ENCODE measurements around the gene C1QTNF8.

DNA sequence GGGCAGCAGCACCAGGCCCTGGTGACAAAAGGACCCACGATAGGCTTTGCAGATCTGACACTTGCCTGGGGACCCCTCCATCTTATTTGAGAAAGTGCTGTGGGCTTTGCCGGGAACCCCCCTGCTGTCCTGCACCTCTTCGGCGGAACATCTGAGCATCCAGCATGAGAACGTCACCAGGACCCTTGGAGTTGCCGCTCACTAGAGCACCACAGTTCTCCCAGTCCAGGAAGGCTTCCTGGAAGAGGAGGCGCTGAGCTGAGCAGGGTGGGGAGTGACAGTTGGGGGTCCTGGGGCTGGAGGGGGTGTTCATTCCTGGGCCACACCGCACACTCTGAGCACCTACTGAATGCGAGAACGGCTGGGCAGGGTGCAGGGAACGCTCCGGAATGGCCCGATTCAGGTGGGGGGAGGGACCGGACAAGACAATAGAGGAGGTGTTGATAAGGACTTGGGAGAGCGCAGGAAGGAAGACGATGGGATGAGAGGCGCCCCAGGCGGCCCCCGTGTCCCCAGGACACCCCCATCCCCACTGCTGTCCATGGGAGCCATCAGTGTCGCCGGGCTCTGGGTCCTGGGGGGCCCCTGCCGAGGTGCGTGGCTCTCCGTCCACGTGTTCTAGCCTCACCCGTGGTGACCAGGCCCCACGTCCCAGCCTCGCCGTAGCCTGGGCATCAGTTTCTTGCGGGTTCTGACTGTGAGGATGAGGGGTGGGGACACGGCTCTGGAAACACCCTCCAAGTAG lies 32.1 kb upstream of the C1QTNF8 start:
- TF ChIP-seq, protein P1, sequence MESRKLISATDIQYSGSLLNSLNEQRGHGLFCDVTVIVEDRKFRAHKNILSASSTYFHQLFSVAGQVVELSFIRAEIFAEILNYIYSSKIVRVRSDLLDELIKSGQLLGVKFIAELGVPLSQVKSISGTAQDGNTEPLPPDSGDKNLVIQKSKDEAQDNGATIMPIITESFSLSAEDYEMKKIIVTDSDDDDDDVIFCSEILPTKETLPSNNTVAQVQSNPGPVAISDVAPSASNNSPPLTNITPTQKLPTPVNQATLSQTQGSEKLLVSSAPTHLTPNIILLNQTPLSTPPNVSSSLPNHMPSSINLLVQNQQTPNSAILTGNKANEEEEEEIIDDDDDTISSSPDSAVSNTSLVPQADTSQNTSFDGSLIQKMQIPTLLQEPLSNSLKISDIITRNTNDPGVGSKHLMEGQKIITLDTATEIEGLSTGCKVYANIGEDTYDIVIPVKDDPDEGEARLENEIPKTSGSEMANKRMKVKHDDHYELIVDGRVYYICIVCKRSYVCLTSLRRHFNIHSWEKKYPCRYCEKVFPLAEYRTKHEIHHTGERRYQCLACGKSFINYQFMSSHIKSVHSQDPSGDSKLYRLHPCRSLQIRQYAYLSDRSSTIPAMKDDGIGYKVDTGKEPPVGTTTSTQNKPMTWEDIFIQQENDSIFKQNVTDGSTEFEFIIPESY (IDR thresholded peaks at IDR 0.05; ENCODE audit: extremely low read depth, insufficient replicate concordance, low read length) = no peak
- TF ChIP-seq EZH2phosphoT487 (IDR thresholded peaks at IDR 0.05; ENCODE audit: borderline replicate concordance) = no peak
- TF ChIP-seq, protein P2, sequence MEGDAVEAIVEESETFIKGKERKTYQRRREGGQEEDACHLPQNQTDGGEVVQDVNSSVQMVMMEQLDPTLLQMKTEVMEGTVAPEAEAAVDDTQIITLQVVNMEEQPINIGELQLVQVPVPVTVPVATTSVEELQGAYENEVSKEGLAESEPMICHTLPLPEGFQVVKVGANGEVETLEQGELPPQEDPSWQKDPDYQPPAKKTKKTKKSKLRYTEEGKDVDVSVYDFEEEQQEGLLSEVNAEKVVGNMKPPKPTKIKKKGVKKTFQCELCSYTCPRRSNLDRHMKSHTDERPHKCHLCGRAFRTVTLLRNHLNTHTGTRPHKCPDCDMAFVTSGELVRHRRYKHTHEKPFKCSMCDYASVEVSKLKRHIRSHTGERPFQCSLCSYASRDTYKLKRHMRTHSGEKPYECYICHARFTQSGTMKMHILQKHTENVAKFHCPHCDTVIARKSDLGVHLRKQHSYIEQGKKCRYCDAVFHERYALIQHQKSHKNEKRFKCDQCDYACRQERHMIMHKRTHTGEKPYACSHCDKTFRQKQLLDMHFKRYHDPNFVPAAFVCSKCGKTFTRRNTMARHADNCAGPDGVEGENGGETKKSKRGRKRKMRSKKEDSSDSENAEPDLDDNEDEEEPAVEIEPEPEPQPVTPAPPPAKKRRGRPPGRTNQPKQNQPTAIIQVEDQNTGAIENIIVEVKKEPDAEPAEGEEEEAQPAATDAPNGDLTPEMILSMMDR (IDR thresholded peaks at IDR 0.05 in 2 of 3, conservative IDR thresholded peaks at IDR 0.05 in 1 of 3; ENCODE audit: borderline replicate concordance in 1 of 3, insufficient read depth in 1 of 3, low read depth in 2 of 3, low read length in 2 of 3) = no peak
